IPS-NIHi7 (cell line): ENCODE measurements around the gene DYNC2H1.
"Not testable (repeated sequence)": the region's sequence is repeated elsewhere in the genome, so short reads cannot be mapped to it uniquely, and the experiment has no call there.

ENCODE experiments used
- DNase-seq: peaks from one replicate; pipeline ENCODE4 v3.0.0; 2012; ENCODE audit warnings: mixed read lengths; ENCODE audit errors: extremely low spot score

Gene DYNC2H1

DNA sequence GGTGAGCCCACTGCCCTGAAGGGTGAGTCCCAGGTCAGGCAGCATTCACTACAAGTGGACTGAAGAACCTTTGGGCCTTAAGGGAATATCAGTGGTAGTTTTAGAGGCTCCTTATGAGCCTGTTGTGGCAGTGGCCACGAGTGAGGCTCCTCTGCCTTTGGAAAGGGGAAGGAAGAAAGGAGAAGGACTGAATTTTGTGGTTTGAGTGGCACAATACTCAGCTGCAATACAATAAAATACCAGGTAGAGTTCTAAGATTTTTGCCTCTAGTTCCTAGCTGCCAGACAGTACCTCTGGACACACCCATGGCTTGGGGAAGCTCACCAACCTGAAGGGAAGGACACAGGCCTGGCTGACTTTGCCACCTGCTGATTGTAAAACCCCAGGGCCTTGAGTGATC lies 260.9 kb downstream of the DYNC2H1 start:
- DNase-seq, result no peak

DNA sequence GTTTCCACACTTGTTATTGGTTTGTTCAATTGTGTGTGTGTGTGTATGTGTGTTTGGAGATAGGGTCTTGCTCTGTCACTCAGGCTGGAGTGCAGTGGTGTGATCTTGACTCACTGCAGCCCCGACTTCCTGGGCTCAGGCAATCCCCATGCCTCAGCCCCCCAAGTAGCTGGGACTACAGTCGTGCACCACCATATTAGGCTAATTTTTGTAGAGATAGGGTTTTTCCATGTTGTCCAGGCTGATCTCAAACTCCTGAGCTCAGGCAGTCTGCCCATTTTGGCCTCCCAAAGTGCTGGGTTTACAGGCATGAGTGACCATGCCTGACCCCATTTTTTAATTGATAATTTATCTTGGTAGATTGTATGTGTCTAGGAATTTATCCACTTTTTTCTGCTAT lies 263.7 kb downstream of the DYNC2H1 start:
- DNase-seq, result no peak

GRCh38 chr11:103374227-103374626 lies 265.0 kb downstream of the DYNC2H1 start:
- not testable (repeated sequence) for DNase-seq

GRCh38 chr11:103378931-103379330 lies 269.7 kb downstream of the DYNC2H1 start:
- DNase-seq, result no peak

- DNase-seq, result no peak
Measured at GRCh38 chr11:103380031-103380430, 270.8 kb downstream of the DYNC2H1 start.

- no peak for DNase-seq
Measured at GRCh38 chr11:103384652-103385051, 275.4 kb downstream of the DYNC2H1 start.

- no peak for DNase-seq
Measured at GRCh38 chr11:103395612-103396011, 286.4 kb downstream of the DYNC2H1 start.

DNA sequence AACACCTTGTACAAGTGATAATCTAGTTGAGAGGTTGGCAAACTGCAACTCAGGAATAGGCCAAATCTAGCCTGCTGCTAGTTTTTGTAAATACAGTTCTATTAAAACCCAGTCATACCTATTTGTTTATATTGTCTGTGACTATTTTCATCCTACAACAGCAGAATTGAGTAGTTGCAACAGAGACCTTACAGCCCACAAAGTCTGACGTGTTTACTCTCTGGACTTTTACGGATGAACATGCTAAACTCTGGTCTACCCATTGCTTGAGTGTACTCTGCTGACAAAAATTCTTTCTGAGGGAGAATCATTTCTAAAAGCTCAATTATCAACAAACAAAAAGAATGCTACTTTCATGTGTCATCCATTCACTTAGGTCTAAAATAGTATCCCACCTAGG lies 287.0 kb downstream of the DYNC2H1 start:
- DNase-seq, result no peak

DNA sequence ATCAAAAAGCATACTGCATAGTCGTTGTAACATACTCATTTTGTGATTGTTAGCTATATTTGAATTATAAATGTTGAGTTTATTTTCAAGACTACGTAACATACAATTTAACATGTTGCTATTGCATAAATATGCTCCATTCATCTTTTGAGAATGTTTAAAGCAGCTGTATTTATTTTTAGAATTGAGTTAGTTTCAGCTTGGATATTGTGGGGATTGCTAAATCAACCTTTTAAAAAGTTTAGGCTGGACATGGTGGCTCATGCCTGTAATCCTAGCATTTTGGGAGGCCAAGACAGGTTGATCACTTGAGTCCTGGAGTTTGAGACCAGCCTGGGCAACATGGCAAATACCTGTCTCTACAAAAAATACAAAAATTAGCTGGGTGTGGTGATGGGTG lies 288.1 kb downstream of the DYNC2H1 start:
- DNase-seq, result no peak

- no peak for DNase-seq
Measured at GRCh38 chr11:103398829-103399228, 289.6 kb downstream of the DYNC2H1 start.

DNA sequence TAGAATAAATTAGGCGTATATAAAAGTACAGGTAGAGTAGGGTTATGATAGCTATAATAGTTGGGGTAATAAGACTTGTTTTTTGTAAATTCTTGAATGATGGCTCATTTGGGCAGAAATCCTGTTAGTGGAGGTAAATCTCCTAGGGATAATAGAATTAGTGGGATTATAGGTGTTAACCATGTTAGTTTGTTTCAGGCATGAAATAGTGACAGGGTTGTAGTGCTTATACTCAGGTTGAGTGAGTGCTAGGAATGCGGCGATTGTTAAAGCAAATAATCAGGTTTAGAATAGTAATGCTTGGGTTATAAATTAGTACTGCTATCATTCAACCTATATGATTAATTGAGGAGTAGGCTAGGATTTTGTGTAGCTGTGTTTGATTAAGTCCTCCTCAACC lies 297.1 kb downstream of the DYNC2H1 start:
- no peak for DNase-seq

- DNase-seq, result no peak
Measured at GRCh38 chr11:103407641-103408040, 298.4 kb downstream of the DYNC2H1 start.

- no peak for DNase-seq
Measured at GRCh38 chr11:103413266-103413888, 304.2 kb downstream of the DYNC2H1 start.

DNA sequence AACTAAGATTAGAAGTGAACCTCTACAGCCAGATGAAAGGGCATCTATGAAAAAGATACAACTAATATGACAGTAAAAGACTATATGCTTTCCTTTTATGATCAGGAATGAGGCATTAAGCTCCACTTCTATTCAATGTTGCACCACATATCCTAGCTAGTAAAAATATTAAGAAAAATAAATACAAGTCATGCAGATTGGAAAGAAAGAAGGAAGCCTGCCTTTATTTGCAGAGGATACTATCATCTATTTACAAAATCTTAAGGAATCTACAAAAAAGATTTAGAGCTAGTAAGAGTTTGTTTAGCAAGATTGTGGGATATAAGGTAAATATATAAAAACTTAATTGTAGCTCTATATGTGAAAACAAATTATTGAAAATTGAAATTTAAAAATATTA lies 308.8 kb downstream of the DYNC2H1 start:
- no peak for DNase-seq

DNA sequence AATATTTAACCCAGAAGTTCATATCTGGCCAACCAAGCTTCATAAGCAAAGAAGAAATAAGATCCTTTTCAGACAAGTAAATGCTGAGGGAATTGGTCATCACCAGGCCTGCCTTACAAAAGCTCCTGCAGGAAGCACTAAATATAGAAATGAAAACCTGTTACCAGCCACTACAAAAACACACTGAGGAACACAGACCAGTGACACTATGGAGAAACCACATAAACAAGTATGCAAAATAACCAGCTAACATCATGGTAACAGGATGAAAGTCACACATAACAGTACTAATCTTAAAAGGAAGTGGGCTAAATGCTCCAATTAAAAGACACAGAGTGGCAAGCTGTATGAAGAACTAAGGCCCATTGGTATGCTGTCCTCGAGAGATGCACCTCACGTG lies 311.4 kb downstream of the DYNC2H1 start:
- DNase-seq, result no peak

DNA sequence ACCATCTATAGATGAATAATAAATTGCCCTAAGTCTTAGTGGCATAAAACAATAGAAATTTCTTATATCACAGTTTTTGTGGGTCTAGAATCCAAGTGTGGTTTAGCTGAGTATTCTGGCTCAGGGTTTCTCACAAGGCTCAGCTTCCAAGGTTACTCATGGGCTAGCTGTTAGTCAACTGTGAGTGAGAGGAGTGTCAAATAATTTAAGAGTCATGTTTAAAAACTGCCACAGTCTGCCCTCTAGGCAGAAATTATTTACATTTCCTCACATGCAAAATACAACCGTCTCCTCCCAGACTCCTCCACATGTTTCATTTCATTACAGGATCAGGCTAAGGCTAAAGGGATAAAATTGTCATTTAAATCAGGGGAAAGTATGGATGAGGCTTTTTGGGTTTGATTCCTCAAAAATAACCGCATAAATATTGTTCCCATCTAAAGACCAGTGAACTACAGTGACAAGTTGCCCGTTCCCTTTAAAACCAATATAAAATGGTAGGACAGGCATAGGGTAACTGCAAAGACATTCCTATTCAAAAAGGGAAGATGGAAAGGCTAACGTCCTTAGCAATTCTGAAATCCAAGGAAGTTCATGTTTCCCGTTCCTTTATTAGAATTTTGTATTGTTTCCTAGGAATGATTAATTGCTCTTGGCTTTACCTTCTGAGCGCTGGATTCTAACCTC lies 324.3 kb downstream of the DYNC2H1 start:
- DNase-seq, result no peak

- no peak for DNase-seq
Measured at GRCh38 chr11:103434073-103434411, 324.8 kb downstream of the DYNC2H1 start.

GRCh38 chr11:103436131-103436770 lies 327.0 kb downstream of the DYNC2H1 start:
- no peak for DNase-seq

GRCh38 chr11:103441021-103441420 lies 331.8 kb downstream of the DYNC2H1 start:
- no peak for DNase-seq

DNA sequence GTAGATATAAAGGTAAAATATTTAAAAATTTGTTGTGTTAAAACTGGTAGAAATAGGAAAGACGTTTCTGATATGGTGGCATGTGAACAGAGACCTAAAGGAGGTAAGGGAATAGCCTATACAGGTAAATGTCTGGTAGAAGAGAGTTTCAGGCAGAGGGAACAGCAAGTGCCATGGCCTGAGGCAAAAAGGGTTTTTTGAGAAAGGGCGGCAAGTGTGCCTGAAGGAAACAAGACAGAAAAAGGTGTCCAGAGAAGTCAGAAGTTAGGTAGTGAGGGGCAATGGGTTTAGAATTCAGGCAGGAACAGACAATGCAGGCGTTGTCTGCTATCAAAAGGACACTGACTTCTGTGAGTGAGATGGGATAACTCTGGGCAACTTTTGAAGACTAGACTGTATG lies 339.7 kb downstream of the DYNC2H1 start:
- DNase-seq, result no peak

DNA sequence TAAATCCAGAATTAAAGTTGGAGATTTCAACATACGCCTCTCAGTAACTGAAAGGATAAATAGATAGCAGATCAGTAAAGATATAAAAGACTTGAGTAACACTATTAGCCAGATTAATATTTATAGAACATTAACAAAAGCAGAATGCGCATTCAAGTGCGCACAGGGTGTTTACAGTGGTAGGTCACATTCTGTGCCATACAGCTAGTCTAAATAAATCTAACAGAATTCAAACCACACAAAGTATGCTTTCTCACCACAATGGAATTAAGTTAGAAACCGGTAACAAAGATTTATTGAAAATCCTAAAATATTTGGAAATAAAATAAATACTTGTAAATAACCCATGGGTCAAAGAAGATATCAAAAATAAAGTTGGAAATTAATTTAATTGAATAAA lies 341.0 kb downstream of the DYNC2H1 start:
- DNase-seq, result no peak

- no peak for DNase-seq
Measured at GRCh38 chr11:103453126-103453525, 343.9 kb downstream of the DYNC2H1 start.
